ENCODE results near the gene FGD3.

- no peak for TF ChIP-seq POLR2AphosphoS5 (IDR thresholded peaks at IDR 0.05; ENCODE audit: borderline replicate concordance, low read depth, low read length)
- TF ChIP-seq EZH2 (IDR thresholded peaks at IDR 0.05) = no peak
Observed at GRCh38 chr9:92966518-92966800, 19.1 kb downstream of the FGD3 start.
